ENCODE data around the gene AMN. TPM values are rescaled to one million over a fixed set of nuclear protein-coding genes. Genes with fewer than 3 reads are reported as not detected.

Gene AMN
- total RNA-seq, 1 experiment from 2014 or later, result 5.6 TPM

DNA sequence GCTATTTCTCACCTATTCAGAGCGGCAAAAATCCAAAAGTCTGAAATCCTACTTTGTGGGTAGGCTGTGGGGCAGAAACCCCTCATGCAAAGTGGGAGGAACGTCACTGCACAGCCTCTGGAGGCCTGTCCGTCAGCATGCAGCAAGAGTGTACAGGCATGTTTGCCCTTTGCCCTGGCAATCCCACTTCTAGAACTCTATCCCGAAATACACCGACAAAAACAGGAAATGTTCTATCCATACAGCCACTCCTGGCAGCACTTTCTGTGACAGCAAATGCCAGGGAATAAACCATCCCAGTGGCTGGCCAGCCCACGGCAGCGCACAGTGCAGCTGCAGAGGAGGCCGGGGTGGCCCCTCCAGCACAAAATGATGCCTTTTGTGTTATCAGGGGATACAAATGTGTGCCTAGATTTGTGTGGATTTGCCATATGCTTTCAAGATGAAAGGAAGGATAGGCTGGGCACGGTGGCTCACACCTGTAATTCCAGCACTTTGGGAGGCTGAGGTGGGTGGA is 39.7 kb downstream of the AMN start:
- Histone ChIP-seq H3K4me1 (ENCODE audit: insufficient read depth, low read length, poor library complexity, severe bottlenecking) (no peaks in the 10 kb centered on the region), H3K9me3 (ENCODE audit: low read depth, low read length, poor library complexity, severe bottlenecking) (no peaks in the 10 kb centered on the region), H3K4me3 (ENCODE audit: low read depth, low read length, poor library complexity, severe bottlenecking) (no peak overlapping the region), H3K36me3 (ENCODE audit: insufficient read depth, low read length, poor library complexity, severe bottlenecking) (peaks cover 85% of the 10 kb centered on the region), H3K27me3 (replicated peaks; ENCODE audit: insufficient read depth, low read depth, low read length, poor library complexity) (no peaks in the 10 kb centered on the region), H3K27ac (ENCODE audit: low read depth, low read length, poor library complexity, severe bottlenecking) (no peak overlapping the region)
- intact Hi-C loops (cut with micrococcal nuclease; ENCODE audit: unreplicated experiment), result no loop called here
- no TSS peak for BruUV-seq (replicated peaks)
- ChIA-PET CTCF (no interaction called here), POLR2A (ENCODE audit: low non-redundant PET) (no interaction called here)
- DNase-seq (ENCODE audit: low spot score), result no peak
- TF ChIP-seq EZH2 (IDR thresholded peaks at IDR 0.05; ENCODE audit: borderline replicate concordance, low read depth, low read length, poor library complexity, severe bottlenecking), result no peak
- TF ChIP-seq, protein P1, sequence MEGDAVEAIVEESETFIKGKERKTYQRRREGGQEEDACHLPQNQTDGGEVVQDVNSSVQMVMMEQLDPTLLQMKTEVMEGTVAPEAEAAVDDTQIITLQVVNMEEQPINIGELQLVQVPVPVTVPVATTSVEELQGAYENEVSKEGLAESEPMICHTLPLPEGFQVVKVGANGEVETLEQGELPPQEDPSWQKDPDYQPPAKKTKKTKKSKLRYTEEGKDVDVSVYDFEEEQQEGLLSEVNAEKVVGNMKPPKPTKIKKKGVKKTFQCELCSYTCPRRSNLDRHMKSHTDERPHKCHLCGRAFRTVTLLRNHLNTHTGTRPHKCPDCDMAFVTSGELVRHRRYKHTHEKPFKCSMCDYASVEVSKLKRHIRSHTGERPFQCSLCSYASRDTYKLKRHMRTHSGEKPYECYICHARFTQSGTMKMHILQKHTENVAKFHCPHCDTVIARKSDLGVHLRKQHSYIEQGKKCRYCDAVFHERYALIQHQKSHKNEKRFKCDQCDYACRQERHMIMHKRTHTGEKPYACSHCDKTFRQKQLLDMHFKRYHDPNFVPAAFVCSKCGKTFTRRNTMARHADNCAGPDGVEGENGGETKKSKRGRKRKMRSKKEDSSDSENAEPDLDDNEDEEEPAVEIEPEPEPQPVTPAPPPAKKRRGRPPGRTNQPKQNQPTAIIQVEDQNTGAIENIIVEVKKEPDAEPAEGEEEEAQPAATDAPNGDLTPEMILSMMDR (conservative IDR thresholded peaks at IDR 0.05; ENCODE audit: low read depth, low read length), result no peak

DNA sequence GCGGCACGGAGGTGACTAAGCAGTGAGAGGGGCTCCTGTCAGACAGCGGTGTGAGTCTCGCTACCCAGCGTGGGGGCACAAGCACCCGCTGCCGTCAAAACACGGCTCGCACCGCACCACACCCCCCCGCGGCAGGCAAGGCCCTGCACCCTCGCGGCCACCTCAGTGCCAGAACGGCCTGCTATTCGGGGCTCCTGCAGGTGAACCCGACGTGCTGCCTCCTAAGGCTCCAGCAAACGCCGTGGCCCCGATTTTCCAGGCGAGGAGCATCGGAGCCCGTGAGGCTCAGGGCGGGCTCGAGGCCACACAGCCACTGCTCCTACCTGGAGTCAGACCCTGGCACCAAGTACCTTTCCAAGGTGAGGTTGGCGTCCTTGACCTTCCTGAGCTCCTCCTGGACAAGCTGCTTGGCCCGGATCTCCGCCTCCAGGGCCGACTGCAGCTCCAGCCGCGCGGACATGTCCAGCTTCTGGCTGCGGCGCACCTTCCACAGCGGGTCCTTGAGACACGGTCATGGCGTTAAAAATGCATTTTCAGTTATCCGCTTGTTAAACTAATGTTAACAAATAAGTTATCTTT is 41.8 kb downstream of the AMN start:
- no TSS peak for BruUV-seq (replicated peaks)
- ChIA-PET CTCF (no interaction called here), POLR2A (ENCODE audit: low non-redundant PET) (interaction anchor here (0.6 kb wide), 1 partner anchor 36 kb away, joined by 4 read pairs; no protein-coding TSS in a partner anchor)
- Histone ChIP-seq H3K27me3 (replicated peaks; ENCODE audit: insufficient read depth, low read depth, low read length, poor library complexity) (no peaks in the 10 kb centered on the region), H3K4me3 (ENCODE audit: low read depth, low read length, poor library complexity, severe bottlenecking) (no peak overlapping the region), H3K36me3 (ENCODE audit: insufficient read depth, low read length, poor library complexity, severe bottlenecking) (peaks cover 85% of the 10 kb centered on the region), H3K4me1 (ENCODE audit: insufficient read depth, low read length, poor library complexity, severe bottlenecking) (no peaks in the 10 kb centered on the region), H3K27ac (ENCODE audit: low read depth, low read length, poor library complexity, severe bottlenecking) (no peak overlapping the region), H3K9me3 (ENCODE audit: low read depth, low read length, poor library complexity, severe bottlenecking) (no peaks in the 10 kb centered on the region)
- no peak for DNase-seq (ENCODE audit: low spot score)
- no peak for TF ChIP-seq EZH2 (IDR thresholded peaks at IDR 0.05; ENCODE audit: borderline replicate concordance, low read depth, low read length, poor library complexity, severe bottlenecking)
- TF ChIP-seq, protein P1 (conservative IDR thresholded peaks at IDR 0.05; ENCODE audit: low read depth, low read length), result no peak
- intact Hi-C loops (cut with micrococcal nuclease; ENCODE audit: unreplicated experiment), result no loop called here

GRCh38 chr14:102965282-102965681 is 42.8 kb downstream of the AMN start:
- no peaks in the 10 kb centered on the region for H3K27me3 ChIP-seq (replicated peaks; ENCODE audit: insufficient read depth, low read depth, low read length, poor library complexity)
- H3K27ac ChIP-seq (ENCODE audit: low read depth, low read length, poor library complexity, severe bottlenecking), result no peak overlapping the region
- ChIA-PET POLR2A (ENCODE audit: low non-redundant PET) (no interaction called here), CTCF (no interaction called here)
- TF ChIP-seq, protein P1 (conservative IDR thresholded peaks at IDR 0.05; ENCODE audit: low read depth, low read length), result no peak
- no peak for TF ChIP-seq EZH2 (IDR thresholded peaks at IDR 0.05; ENCODE audit: borderline replicate concordance, low read depth, low read length, poor library complexity, severe bottlenecking)
- no peaks in the 10 kb centered on the region for H3K4me1 ChIP-seq (ENCODE audit: insufficient read depth, low read length, poor library complexity, severe bottlenecking)
- intact Hi-C loops (cut with micrococcal nuclease; ENCODE audit: unreplicated experiment), result no loop called here
- H3K9me3 ChIP-seq (ENCODE audit: low read depth, low read length, poor library complexity, severe bottlenecking), result no peaks in the 10 kb centered on the region
- peaks cover 83% of the 10 kb centered on the region for H3K36me3 ChIP-seq (ENCODE audit: insufficient read depth, low read length, poor library complexity, severe bottlenecking)
- DNase-seq (ENCODE audit: low spot score), result no peak
- H3K4me3 ChIP-seq (ENCODE audit: low read depth, low read length, poor library complexity, severe bottlenecking), result no peak overlapping the region
- BruUV-seq (replicated peaks), result no TSS peak

Data from A673 (cell line).